NT2/D1 (cell line): Measurements from ENCODE around the gene CTSA.

Experiments
- DNase-seq: peaks from one replicate; pipeline ENCODE4 v3.0.0-alpha.2; 2011; ENCODE audit warnings: low read depth, low spot score
- H3K27me3 ChIP-seq: 2 replicates; pipeline ENCODE4 v1.6.0; 2011; ENCODE audit warnings: mild to moderate bottlenecking; ENCODE audit not compliant: insufficient read length, insufficient read depth
- H3K36me3 ChIP-seq: 2 replicates; pipeline ENCODE4 v1.6.1; 2011; ENCODE audit warnings: mild to moderate bottlenecking, low read length, mixed read lengths; ENCODE audit not compliant: insufficient read depth, insufficient read length
- H3K4me1 ChIP-seq: 2 replicates; pipeline ENCODE4 v1.5.1; 2011; ENCODE audit not compliant: insufficient read depth, insufficient read length
- H3K4me3 ChIP-seq: 2 replicates; pipeline ENCODE4 v1.5.1; 2011; ENCODE audit warnings: low read depth; ENCODE audit not compliant: insufficient read length
- H3K9ac ChIP-seq: 2 replicates; pipeline ENCODE4 v1.6.0; 2011; ENCODE audit warnings: low read depth; ENCODE audit not compliant: insufficient read length
- H3K9me3 ChIP-seq: 2 replicates; pipeline ENCODE4 v1.5.1; 2011; ENCODE audit warnings: mild to moderate bottlenecking, low read length; ENCODE audit not compliant: insufficient read depth
- SUZ12 ChIP-seq: IDR thresholded peaks from 2 replicates; pipeline ENCODE4 v1.6.1; 2011; ENCODE audit not compliant: insufficient read length, insufficient read depth; ENCODE audit errors: extremely low read depth
- YY1 ChIP-seq: IDR thresholded peaks from 2 replicates; pipeline ENCODE4 v1.6.1; 2011; ENCODE audit not compliant: insufficient read length, insufficient read depth
- ZNF274 ChIP-seq: IDR thresholded peaks from 2 replicates; pipeline ENCODE4 v1.6.1; 2011; ENCODE audit warnings: mild to moderate bottlenecking, low read depth, low read length

CTSA gene

DNA sequence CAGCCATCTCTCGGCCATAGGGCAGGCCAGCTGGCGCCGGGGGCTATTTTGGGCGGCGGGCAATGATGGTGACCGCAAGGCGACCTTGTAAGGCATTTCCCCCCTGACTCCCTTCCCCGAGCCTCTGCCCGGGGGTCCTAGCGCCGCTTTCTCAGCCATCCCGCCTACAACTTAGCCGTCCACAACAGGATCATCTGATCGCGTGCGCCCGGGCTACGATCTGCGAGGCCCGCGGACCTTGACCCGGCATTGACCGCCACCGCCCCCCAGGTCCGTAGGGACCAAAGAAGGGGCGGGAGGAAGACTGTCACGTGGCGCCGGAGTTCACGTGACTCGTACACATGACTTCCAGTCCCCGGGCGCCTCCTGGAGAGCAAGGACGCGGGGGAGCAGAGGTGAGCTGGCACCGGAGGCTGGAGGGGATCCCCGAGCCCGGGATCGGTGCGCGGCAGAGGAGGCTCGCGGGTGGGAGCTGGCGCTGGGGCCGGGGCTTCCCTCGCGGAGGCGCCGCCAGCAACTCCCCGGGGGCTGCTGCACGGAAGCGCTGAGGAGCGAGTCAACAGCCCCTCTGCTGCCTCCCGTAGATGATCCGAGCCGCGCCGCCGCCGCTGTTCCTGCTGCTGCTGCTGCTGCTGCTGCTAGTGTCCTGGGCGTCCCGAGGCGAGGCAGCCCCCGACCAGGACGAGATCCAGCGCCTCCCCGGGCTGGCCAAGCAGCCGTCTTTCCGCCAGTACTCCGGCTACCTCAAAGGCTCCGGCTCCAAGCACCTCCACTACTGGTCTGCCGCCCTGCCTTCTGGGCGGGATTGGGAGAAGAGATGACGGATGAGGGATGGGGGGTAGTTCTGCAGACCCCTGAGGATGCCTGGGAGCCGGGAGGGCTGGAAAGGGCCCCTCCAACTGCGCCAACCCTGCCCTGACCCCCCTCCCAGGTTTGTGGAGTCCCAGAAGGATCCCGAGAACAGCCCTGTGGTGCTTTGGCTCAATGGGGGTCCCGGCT is at the start of gene CTSA, which contains the start of gene NEURL2:
Gene CTSA, plus strand, starts transcription at position 351 of the 999 bp plus-strand sequence. Its CDS starts 234 bp downstream, at position 585.
Gene NEURL2, minus strand, starts transcription at position 224 of the 999 bp plus-strand sequence. Its CDS starts 217 bp downstream, at position 7.
- Histone ChIP-seq H3K36me3 (peaks cover 40% of the 10 kb centered on the region), H3K27me3 (no peaks in the 10 kb centered on the region), H3K4me1 (peaks cover 4% of the 10 kb centered on the region), H3K4me3 (peak within 1 kb of the TSS; percentile 83), H3K9ac (peak within 1 kb of the TSS; percentile 94), H3K9me3 (no peaks in the 10 kb centered on the region)
- DNase-seq: peak; percentile 86
- TF ChIP-seq ZNF274 (no peak), YY1 (peak; percentile 54)

DNA sequence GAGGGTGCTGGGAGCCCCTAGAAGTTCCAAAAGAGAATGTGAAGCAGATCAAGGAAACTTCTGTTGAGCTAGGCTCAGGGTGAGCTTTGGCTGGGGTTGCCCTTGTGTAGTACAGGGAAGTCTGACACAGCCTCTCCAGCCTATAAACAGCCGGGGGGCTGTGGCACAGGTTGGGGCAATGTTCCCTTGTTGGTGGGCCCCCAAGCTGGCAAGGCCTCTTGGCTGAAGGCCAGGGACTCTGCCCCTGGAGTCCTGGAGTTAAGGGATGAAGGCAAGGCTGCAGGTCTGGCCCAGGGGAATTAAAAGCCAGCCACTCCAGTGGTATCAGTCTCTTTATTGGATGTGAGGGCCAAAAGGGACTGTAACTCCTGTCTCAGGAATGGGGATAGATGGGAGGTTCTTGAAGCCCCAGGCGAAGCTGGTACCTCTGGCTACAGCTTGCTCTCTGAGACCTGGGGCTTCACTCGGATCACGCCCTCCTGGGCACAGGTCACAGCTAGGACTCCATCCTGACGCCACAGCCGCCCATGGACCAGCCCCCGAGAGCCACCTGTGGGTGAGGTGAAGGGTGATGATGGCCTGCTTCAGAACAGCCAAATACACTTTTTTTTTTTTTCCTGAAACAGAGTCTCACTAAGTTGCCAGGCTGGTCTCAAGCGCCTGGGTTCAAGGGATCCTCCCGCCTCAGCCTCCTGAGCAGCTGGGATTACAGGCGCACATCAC is 49.6 kb upstream of the CTSA start:
- DNase-seq: no peak
- Histone ChIP-seq H3K4me3 (no peak overlapping the region), H3K9me3 (no peaks in the 10 kb centered on the region), H3K36me3 (peaks cover 58% of the 10 kb centered on the region), H3K9ac (no peak overlapping the region), H3K27me3 (no peaks in the 10 kb centered on the region), H3K4me1 (no peaks in the 10 kb centered on the region)
- TF ChIP-seq YY1 (no peak), SUZ12 (no peak), ZNF274 (no peak)

GRCh38 chr20:45842169-45842812 is 48.8 kb upstream of the CTSA start:
- H3K27me3 ChIP-seq: no peaks in the 10 kb centered on the region
- no peak overlapping the region for H3K9ac ChIP-seq
- peaks cover 60% of the 10 kb centered on the region for H3K36me3 ChIP-seq
- H3K9me3 ChIP-seq: no peaks in the 10 kb centered on the region
- DNase-seq: no peak
- TF ChIP-seq ZNF274 (no peak), YY1 (no peak), SUZ12 (no peak)
- no peak overlapping the region for H3K4me3 ChIP-seq
- H3K4me1 ChIP-seq: no peaks in the 10 kb centered on the region

- Histone ChIP-seq H3K36me3 (peaks cover 67% of the 10 kb centered on the region), H3K4me1 (no peaks in the 10 kb centered on the region), H3K9me3 (no peaks in the 10 kb centered on the region), H3K9ac (no peak overlapping the region), H3K4me3 (no peak overlapping the region), H3K27me3 (no peaks in the 10 kb centered on the region)
- TF ChIP-seq YY1 (no peak), SUZ12 (no peak), ZNF274 (no peak)
- no peak for DNase-seq
Observed at GRCh38 chr20:45843506-45843905, 47.6 kb upstream of the CTSA start.

GRCh38 chr20:45845452-45845851 is 45.7 kb upstream of the CTSA start:
- H3K9me3 ChIP-seq: no peaks in the 10 kb centered on the region
- H3K27me3 ChIP-seq: no peaks in the 10 kb centered on the region
- no peak overlapping the region for H3K4me3 ChIP-seq
- no peak overlapping the region for H3K9ac ChIP-seq
- no peak for DNase-seq
- no peak for TF ChIP-seq YY1
- no peaks in the 10 kb centered on the region for H3K4me1 ChIP-seq
- H3K36me3 ChIP-seq: peaks cover 62% of the 10 kb centered on the region

DNA sequence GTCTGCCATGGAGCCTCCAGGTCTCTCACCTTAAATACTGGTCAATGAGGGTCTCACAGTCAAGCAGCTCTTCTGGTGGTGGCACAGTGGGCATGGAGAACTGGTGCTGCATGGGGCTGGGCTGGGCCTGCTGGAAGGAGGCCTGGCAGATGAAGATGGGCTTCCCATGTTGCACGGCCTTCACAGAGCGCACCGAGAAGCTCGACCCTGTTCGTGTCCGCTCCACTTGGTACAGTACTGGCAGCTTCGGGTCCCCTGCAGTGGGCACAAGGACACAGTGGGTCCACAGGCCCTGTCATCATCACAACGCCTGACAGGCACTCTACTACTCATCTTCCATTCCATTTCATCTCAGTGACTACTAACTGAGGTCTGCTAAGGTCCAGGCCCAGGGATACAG is 42.7 kb upstream of the CTSA start:
- Histone ChIP-seq H3K9ac (no peak overlapping the region), H3K36me3 (peaks cover 36% of the 10 kb centered on the region), H3K27me3 (no peaks in the 10 kb centered on the region), H3K9me3 (no peaks in the 10 kb centered on the region), H3K4me3 (no peak overlapping the region), H3K4me1 (no peaks in the 10 kb centered on the region)
- no peak for DNase-seq
- TF ChIP-seq SUZ12 (no peak), ZNF274 (no peak), YY1 (no peak)
